Measurements from ENCODE around the gene CMTM4.

DNA sequence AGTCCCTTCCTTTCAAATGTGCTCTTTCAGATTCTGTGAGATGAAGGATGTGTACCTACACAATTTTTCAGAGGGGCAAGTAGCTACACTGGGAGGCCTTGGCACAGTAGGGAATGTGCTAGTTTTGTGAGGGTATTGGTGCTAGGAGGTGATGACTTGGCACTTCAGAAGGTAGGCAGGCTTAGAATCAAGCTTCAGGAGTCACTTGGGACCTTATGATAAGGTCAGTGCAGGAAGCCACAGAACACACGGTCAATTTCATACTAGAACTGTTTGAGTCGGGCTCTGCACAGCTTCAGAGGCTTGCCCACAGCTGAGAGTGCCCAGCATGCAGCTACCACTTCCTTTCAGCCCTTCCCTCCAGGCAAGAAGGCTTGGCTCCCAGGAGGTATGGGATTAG, 124.2 kb downstream of the CMTM4 start:
- TF ChIP-seq CTCF (IDR thresholded peaks at IDR 0.05) (no peak), POLR2A (IDR thresholded peaks at IDR 0.05) (no peak)
